GM19395 (cell line): ENCODE data around the gene STAMBPL1.
"Not testable (repeated sequence)": the region's sequence is repeated elsewhere in the genome, so short reads cannot be mapped to it uniquely, and the experiment has no call there.

Experiments
- ATAC-seq: cut with Tn5 transposase; IDR thresholded peaks from one replicate; pipeline ENCODE4 v1.9.1; 2021; ENCODE audit warnings: mild to moderate bottlenecking, moderate library complexity; ENCODE audit not compliant: unreplicated experiment

The STAMBPL1 gene

DNA sequence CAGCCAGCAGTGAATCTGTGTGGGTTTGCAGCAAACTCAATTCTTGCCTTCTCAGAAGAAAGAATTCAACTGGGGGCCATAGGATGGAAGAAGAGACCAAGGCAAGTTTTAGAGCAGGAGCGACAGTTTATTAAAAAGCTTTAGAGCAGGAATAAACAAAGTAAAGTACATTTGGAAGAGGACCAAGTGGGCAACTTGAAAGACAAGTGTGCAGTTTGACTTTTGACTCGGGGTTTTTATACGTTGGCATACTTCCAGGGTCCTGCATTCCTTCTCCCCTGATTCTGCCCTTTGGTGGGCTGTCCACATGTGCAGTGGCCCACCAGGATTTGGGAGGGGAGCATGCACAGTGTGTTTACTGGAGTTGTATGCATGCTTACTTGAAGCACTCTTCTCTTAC is 25.4 kb upstream of the STAMBPL1 start:
- ATAC-seq = no peak

- ATAC-seq = no peak
Observed at GRCh38 chr10:88857831-88858230, 22.2 kb upstream of the STAMBPL1 start.

DNA sequence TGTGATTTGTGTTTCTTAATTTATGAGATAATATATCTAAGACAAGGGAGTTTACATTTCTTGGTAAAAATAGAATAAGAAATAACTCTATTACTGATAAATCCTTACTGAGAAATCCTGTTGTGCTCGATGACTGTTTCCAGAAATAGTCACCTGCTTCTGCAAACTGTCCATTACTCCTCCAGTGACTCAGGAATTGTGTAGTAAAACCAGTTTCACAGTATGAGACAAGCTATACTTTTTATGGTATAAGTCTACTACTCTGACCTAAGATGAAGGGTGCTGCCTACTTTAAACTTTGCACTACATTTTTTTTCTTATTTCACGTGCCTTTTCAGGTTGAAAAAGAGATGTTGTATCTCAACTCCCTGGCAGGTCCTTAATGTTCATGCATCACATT is 21.6 kb upstream of the STAMBPL1 start:
- ATAC-seq = no peak

- no peak for ATAC-seq
Observed at GRCh38 chr10:88861036-88861435, 19.0 kb upstream of the STAMBPL1 start.

DNA sequence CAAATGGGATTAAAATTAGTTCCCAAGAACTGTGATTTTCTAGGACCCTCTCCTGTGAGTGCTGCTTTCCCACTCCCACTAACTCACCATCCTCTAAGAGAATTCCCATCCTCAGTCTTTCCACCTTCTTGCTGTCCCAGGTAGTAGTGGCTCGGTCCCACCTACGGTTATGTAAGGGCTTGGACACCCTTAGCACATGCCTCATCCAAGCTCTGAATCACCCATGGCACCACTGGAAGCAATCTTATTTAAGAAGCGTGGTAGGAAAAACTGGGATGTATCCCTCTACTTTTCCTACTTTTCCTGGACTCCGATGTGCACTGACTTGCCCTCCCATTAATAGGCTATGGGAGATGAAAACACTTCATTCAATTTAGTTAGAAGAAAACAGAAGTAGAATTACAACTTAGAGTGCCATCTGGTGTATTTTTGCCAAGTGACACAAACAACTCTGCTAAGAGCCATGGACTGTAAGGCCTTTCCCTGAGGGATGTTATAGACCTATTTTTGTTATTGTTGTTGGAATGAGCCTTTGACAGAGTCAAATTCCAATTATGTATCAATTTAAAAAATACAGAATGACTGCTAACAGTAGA is 14.7 kb upstream of the STAMBPL1 start:
- no peak for ATAC-seq

- ATAC-seq = no peak
Observed at GRCh38 chr10:88866454-88866853, 13.6 kb upstream of the STAMBPL1 start.

GRCh38 chr10:88870089-88870488 is 10.0 kb upstream of the STAMBPL1 start:
- no peak for ATAC-seq

DNA sequence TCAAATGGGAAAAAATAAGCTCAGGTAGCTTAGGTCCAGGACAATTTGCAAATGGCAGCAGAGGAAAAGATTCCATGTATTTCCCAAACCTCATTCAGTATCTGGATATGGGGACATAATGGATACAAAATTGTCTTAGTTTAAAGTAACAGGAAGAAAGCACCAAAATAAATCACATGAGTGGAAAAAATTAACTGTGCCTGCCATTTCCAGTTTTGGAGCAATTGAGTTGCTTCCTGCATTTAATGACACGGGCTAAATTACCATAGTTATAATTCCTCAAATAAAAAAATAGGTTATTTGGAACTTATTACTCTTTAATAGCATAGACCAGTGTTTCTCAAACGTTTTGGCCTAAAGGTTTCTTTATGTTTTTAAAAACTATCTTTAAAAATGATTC is 6.3 kb upstream of the STAMBPL1 start:
- no peak for ATAC-seq

- ATAC-seq = no peak
Observed at GRCh38 chr10:88874281-88874680, 5.8 kb upstream of the STAMBPL1 start.

DNA sequence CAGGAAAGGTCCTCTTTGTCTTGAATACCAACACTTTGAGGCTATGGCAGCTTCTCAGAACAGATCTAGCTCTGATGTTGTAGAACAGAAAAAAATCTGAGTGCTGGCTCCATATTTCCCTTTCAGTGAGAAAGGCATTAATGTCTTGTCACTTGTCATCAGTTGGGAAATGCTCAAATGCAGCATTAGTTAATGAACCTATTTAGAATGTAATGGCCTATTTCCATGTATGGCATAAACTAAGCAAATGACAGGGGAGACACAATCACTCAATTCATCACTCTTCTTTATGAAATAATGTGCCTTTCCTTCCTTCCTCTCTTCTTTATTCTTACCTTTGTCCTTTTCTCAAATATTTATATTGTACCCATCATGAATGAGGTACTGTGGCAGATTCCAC is 5.0 kb upstream of the STAMBPL1 start:
- no peak for ATAC-seq

- no peak for ATAC-seq
Observed at GRCh38 chr10:88877298-88877697, 2.7 kb upstream of the STAMBPL1 start.

GRCh38 chr10:88880282-88881076 is 434 bp downstream of the STAMBPL1 start:
- peak; percentile 72 for ATAC-seq

GRCh38 chr10:88881320-88881719 is 1.3 kb downstream of the STAMBPL1 start:
- ATAC-seq = no peak

DNA sequence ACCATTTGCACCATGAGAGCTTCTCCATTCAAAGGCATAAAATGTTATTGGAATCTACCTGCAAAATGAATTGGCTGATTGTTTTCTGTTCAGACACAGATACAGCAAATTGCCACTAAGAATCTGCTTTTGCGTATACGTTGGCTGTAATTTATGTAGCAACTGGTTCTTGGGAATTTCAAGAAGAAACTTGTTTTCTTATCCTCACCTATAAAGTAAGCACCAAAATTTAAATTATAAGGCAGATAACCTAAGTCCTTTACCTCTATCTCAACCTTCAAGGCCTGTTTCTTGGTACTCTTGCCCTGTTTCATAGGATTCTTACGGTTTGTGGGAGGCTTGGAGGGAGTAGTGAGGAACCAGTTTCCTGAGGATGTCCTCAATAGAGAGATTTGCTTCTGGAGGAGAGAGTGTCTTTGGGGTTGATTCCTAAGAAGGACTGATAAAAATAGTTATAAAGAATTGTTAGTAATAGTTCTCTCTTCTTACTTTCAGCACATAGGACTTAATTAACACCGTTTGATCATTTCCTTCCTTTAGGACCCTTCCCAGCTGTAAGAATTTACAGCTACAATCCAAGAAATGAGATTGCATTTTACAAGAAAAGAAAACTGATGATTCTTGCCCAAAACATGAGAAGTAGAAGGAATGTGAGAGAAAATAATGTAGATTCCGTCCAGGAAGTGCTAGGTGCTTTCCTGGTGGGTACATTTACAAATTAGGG is 2.0 kb downstream of the STAMBPL1 start:
- no peak for ATAC-seq

GRCh38 chr10:88882646-88883447 is 2.8 kb downstream of the STAMBPL1 start:
- not testable (repeated sequence) for ATAC-seq

DNA sequence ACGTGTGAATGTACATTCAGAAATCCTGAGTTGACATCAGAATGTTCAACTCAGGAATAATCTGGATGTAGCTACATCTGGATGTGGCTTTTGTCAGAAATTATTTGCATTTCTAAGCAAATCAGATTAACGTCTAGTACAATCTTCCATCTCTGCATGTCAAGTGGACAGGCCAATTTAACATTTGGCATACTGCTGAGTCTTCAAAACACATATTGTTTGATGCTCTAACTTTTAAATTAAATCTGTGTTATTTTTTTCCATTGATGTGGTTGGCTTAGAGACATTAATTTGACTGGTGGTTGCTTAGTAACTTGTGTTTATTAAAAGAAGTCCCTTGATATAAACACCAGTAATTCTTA is 3.4 kb downstream of the STAMBPL1 start:
- ATAC-seq = no peak

- peak; percentile 68 for ATAC-seq
Observed at GRCh38 chr10:88886557-88886956, 6.5 kb downstream of the STAMBPL1 start.

- no peak for ATAC-seq
Observed at GRCh38 chr10:88888810-88889445, 8.9 kb downstream of the STAMBPL1 start.

DNA sequence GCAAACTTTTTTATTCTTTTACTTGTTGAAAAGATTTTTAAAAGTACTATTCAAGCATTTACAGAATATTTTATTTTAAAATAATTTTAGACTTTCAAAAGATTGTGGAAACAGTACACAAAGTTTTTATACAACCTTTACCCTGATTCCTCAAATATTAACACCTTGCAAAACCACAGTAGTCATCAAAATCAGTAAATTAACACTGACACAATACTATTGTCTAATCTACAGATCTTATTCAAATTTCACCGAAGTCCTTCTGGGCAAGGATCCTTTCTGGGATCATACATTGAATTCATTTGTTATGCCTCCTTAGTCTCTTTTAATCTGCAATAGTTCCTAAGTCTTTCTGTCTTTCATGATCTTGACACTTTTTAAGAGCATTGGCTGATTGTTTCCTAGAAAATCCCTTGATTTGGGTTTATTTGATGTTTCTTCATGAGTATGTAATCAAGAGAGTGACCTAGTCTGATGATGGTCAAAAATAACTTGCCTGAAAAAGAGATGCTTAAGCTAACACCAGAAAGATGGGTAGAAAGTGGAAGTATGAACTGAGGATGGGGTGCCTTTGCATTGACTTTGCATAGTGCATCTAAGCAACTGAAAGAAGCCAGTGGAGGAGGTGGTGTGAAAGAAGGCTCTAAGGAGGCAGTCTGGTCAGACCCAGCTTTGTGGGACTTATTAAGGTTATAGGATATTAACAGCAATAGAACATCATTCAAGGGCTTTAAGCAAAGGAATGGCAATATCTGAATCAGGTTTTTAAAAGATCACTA is 9.7 kb downstream of the STAMBPL1 start:
- ATAC-seq = peak; percentile 76
